ENCODE data around the gene SFT2D3. TPM values are rescaled to one million over a fixed set of nuclear protein-coding genes. Genes with fewer than 3 reads are reported as not detected.
A peak's percentile ranks its signal among the peaks of the same experiment; 100 is the strongest.

The SFT2D3 gene
- total and polyA plus RNA-seq, 9 donors: 5.1 to 9.8 (median 6.9) TPM

GRCh38 chr2:127670055-127670956, 31.0 kb upstream of the SFT2D3 start:
- no peak overlapping the region for H3K27ac ChIP-seq
- WGBS, 3 donors: 75 to 82% (median 77%) methylated on average over 10 of the region's 10 CpGs
- TF ChIP-seq, protein P1, sequence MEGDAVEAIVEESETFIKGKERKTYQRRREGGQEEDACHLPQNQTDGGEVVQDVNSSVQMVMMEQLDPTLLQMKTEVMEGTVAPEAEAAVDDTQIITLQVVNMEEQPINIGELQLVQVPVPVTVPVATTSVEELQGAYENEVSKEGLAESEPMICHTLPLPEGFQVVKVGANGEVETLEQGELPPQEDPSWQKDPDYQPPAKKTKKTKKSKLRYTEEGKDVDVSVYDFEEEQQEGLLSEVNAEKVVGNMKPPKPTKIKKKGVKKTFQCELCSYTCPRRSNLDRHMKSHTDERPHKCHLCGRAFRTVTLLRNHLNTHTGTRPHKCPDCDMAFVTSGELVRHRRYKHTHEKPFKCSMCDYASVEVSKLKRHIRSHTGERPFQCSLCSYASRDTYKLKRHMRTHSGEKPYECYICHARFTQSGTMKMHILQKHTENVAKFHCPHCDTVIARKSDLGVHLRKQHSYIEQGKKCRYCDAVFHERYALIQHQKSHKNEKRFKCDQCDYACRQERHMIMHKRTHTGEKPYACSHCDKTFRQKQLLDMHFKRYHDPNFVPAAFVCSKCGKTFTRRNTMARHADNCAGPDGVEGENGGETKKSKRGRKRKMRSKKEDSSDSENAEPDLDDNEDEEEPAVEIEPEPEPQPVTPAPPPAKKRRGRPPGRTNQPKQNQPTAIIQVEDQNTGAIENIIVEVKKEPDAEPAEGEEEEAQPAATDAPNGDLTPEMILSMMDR (IDR thresholded peaks at IDR 0.05): no peak
- no peak for TF ChIP-seq EP300 (IDR thresholded peaks at IDR 0.05)
- TF ChIP-seq POLR2A (IDR thresholded peaks at IDR 0.05): no peak
- H3K36me3 ChIP-seq: no peaks in the 10 kb centered on the region
- H3K9me3 ChIP-seq: no peaks in the 10 kb centered on the region
- no peaks in the 10 kb centered on the region for H3K4me1 ChIP-seq (ENCODE audit: insufficient read depth)
- no peak for DNase-seq
- intact Hi-C loops (cut with DNase I): no loop called here
- H3K4me3 ChIP-seq: no peak overlapping the region
- no peaks in the 10 kb centered on the region for H3K27me3 ChIP-seq

- no peak for DNase-seq
- intact Hi-C loops (cut with DNase I): no loop called here
These were observed 30.4 kb upstream of the SFT2D3 start for GRCh38 chr2:127670957-127671290.

DNA sequence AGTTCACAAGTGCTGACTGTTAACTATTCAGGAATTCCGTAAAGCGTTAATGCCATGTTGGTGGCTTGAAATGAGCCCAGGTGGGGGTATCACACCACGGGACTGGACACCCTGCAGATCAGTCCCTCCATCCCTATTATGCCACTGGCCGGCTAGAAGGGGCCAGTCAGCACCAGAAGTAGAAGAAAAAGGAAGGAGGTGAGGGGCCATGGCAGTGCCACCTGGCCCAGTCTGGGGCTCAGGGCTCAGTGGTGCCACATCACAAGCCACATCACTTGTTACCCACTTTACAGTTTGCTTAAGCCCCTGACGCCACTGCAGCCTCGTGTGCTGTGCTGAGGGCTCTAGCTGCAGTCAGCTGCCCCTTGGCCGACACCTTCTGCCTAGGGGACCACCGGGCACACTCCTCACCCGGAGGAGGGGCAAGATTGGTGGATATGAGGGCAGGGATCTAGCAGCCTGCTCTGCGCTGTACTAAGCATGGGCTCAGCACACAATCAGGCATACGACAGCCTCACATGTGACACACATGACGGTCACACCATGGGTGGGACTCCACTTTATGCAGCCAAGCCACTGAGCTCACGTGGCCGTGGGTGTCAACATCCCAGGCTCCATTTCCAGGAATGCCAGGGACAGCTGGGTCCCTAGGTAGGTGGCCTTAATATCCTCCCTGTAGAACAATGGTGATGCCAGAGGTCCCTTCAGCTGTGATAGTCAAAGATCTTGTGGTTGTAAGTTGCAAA, 29.6 kb upstream of the SFT2D3 start:
- 93% methylated on average over 14 of the region's 14 CpGs for WGBS, 3 donors
- H3K9me3 ChIP-seq: no peaks in the 10 kb centered on the region
- H3K27me3 ChIP-seq: no peaks in the 10 kb centered on the region
- TF ChIP-seq EP300 (IDR thresholded peaks at IDR 0.05) (no peak), POLR2A (IDR thresholded peaks at IDR 0.05) (no peak)
- TF ChIP-seq, protein P1 (IDR thresholded peaks at IDR 0.05): no peak
- intact Hi-C loops (cut with DNase I): no loop called here
- DNase-seq: no peak
- H3K4me3 ChIP-seq: no peak overlapping the region
- H3K27ac ChIP-seq: no peak overlapping the region
- no peaks in the 10 kb centered on the region for H3K36me3 ChIP-seq
- peaks cover 1% of the 10 kb centered on the region for H3K4me1 ChIP-seq (ENCODE audit: insufficient read depth)

More at GRCh38 chr2:127670957-127671290, 30.4 kb upstream of the SFT2D3 start:
- H3K27me3 ChIP-seq: no peaks in the 10 kb centered on the region
- H3K9me3 ChIP-seq: no peaks in the 10 kb centered on the region
- TF ChIP-seq EP300 (IDR thresholded peaks at IDR 0.05) (no peak), POLR2A (IDR thresholded peaks at IDR 0.05) (no peak)
- TF ChIP-seq, protein P1 (IDR thresholded peaks at IDR 0.05): no peak
- no peak overlapping the region for H3K4me3 ChIP-seq
- no peak overlapping the region for H3K27ac ChIP-seq
- 80 to 95% (median 86%) methylated on average over 5 of the region's 5 CpGs for WGBS, 3 donors
- H3K36me3 ChIP-seq: no peaks in the 10 kb centered on the region
- peaks cover under 1% of the 10 kb centered on the region for H3K4me1 ChIP-seq (ENCODE audit: insufficient read depth)

DNA sequence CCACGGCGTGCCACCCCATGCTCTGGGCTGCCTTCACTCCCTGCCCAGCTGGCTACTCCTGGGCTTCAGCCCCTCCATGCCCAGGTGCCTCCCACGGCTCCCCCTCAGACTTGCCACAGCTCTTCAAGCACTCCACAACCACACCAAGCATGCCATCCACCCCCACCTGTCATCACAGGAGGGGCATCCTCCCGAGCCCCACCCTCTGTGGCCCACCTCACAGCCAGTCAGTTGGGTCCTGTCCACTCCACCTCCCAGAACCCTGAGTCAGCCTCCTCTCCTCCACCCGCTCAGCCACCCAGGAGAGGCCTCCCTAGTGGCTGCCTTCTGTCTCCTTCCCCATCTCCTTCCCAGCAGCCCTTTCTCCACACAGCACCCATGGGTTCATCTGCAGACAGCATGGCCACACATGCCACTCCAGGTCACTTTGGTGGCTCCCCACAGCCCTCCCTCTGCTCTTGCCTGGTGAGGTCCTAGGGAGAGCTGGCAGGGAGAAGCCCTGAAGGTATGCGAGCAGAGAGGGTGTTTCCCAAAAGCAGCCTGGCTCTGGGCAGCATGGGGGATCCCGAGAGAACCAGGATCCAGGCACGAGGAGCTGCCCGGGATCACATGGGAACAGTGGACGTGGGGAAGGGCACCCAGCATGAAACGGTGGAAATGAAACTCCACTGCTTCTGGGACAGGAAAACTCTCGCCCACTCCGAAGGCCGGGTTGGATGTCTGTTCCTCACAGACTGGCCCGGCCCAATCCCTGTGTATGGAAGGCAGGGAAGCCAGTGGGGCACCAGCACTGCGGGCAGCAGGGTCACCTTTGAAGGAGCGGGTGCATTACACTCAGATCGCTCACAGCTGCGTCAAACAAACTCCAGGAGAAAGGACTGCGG, 28.7 kb upstream of the SFT2D3 start:
- no peak for DNase-seq
- intact Hi-C loops (cut with DNase I): no loop called here
- H3K36me3 ChIP-seq: no peaks in the 10 kb centered on the region
- no peak overlapping the region for H3K27ac ChIP-seq
- H3K27me3 ChIP-seq: no peaks in the 10 kb centered on the region
- WGBS, 3 donors: 66 to 76% (median 71%) methylated on average over 20 of the region's 20 CpGs
- peaks cover 1% of the 10 kb centered on the region for H3K4me1 ChIP-seq (ENCODE audit: insufficient read depth)
- no peaks in the 10 kb centered on the region for H3K9me3 ChIP-seq
- H3K4me3 ChIP-seq: peak overlapping the region; percentile 56
- no peak for TF ChIP-seq EP300 (IDR thresholded peaks at IDR 0.05)
- TF ChIP-seq, protein P1 (IDR thresholded peaks at IDR 0.05): no peak
- no peak for TF ChIP-seq POLR2A (IDR thresholded peaks at IDR 0.05)

Data from ovary (tissue), 9 donors.